H54 (cell line): ENCODE results near the gene CDH23.

Source experiments
- DNase-seq: peaks from one replicate; pipeline ENCODE4 v3.0.0; 2011; ENCODE audit warnings: low spot score, mixed read lengths; ENCODE audit not compliant: insufficient read length
- FAIRE-seq: peaks from 3 replicates; lab custom pipeline; 2011; peaks lifted over from hg19 to GRCh38; lab: Jason Lieb, UNC
- POLR2A ChIP-seq: IDR thresholded peaks from 2 replicates; pipeline ENCODE4 v1.6.1; 2011; ENCODE audit warnings: low read depth, mild to moderate bottlenecking, low read length

The CDH23 gene

DNA sequence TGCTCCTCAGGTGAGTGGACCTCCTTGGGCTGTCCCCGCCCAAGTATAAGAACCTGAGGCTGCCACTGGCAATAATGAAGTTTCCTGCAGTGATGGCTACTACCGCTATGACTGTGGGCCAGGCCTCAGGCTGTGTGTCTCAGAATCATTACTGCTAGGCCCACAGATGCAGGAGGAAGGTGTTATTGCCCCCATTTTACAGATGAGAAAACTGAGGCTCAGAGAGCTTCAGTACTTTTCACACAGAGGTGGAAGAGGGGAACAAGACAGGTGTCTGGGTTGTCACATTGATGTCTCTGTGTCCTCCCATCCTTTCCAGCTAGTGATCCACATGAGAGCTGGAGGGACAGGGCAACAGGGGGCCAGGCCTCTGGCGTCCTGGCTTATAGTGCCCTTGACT, 155.2 kb downstream of the CDH23 start:
- no peak for FAIRE-seq
- no peak for TF ChIP-seq POLR2A
- no peak for DNase-seq

GRCh38 chr10:71553432-71553831, 156.7 kb downstream of the CDH23 start:
- TF ChIP-seq POLR2A: no peak
- no peak for FAIRE-seq
- DNase-seq: no peak

DNA sequence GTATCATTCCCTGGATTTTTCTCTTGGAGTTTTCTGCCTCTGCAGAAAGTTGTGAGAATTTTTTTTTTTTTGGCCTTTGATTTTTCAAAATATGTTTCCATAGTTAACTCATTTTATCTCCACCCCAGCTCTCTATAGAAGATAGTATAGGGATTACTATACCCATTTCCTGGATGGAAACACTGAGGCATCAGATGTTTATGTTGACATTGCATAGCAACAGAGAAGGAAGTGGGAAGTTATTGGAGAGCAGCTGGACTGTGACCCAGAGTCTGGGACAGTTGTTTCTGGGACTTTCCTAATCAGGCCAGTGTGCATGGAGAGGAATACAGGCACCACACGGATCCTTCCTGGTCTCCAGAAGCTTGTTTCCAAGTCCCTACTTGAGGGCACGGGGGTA, 158.0 kb downstream of the CDH23 start:
- no peak for TF ChIP-seq POLR2A
- FAIRE-seq (no peak), DNase-seq (no peak)

GRCh38 chr10:71555087-71555723, 158.5 kb downstream of the CDH23 start:
- no peak for TF ChIP-seq POLR2A
- FAIRE-seq: no peak
- no peak for DNase-seq

DNA sequence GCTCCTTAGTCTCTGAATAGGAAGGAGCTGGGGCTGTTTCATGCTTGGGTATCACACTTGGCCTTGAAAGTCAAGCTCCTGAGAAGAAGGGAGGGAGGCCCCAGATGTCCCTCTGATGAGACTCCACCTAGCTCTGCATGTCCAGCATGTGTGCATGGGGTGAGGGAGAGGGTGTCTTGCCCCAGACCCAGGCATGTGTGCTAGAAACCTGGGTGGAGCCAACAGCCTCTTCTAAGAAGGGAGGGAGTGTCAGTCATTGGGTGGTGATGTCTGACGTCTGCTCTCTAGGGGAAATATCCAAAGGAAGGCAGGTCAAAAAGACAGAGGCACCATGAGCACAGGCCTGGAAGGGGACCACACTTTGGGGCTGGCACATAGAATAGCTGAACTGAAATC, 159.0 kb downstream of the CDH23 start:
- FAIRE-seq: no peak
- DNase-seq: no peak
- TF ChIP-seq POLR2A: no peak

GRCh38 chr10:71558991-71559390, 162.3 kb downstream of the CDH23 start:
- DNase-seq: no peak
- FAIRE-seq: no peak
- no peak for TF ChIP-seq POLR2A

DNA sequence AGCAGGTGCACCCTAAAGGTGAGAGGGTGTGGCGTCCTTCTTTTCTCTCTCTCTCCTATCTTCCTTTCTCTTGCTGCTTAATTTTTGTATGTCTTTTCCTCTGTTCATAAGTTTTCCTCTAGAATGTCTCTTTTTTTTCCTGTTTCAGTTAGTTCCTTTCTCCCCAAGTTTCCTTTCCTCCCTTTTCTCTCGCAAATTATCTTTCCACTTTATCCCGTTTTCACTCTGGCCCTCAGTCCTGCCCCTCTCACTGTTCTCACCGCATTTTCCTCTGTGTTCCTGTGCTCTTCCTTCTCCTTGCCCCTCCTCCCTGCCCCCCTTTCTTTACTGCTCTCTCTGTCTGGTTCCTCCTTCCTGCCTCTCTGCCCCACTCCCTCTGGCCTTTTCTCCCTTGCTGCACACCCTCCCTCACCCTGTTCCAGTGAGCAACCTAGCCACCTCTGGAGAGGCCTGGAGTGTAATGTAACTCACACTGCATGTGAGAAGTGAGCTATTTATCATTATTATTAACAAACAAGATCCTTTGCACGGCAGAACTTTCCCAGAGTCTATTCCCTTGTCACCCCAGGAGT, 164.4 kb downstream of the CDH23 start:
- no peak for DNase-seq
- FAIRE-seq: no peak
- no peak for TF ChIP-seq POLR2A

DNA sequence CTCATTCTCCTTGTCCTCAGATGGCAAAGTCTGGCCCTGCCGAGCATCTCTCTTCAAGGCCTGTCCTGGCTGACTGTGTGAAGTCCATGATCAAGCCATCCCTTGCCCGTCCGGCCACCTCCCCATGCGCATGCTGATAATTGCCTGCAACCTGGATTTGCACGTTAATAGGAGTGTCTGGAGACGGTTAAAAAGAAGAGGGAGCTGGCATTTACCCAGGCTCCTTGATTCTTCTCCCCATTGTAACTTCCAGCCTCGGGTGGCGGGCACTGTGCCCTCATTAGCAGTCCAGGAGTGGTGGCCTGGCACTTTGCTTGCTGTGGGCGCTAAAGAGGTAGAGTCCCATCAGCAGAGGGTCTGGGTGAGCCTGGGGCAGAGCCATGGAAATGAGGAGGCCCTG, 165.5 kb downstream of the CDH23 start:
- FAIRE-seq: no peak
- TF ChIP-seq POLR2A: no peak
- no peak for DNase-seq

- DNase-seq (no peak), FAIRE-seq (no peak)
- TF ChIP-seq POLR2A: no peak
Observed at GRCh38 chr10:71562904-71563303, 166.2 kb downstream of the CDH23 start.

GRCh38 chr10:71564194-71564820, 167.6 kb downstream of the CDH23 start:
- no peak for TF ChIP-seq POLR2A
- FAIRE-seq (no peak), DNase-seq (no peak)

DNA sequence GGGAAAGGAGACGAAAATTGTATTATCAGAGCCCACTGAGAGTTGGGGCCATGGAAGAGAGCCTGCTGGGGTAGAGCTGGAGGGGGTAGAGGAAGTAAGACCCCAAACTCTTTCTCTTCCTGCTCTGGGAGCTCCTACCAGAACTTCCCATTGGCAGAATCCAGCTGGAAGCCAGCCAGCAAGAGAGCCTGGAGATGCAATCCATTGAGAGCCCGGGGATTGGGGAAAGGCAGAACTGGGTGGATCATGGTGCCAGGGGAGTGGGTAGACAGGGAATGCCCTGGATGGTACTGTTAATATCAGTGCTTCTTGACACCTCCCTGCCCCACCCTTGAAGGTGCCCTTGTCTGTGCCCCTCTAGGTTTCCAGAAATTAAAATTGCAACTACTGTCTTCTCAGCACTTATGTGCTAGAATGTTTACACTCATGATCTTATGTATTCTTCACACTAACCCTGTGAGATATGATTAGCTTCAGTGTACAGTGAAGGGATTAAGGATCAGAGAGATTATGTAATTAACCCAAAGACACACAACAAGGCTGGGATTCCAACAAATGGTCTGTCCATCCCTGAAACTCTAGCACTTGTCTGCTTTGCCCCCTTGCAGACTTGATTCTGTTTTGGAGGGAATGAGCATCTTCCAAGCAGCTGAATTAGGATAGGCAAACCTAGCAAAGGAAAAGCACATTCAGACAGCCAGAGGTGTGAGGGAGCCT, 168.7 kb downstream of the CDH23 start:
- FAIRE-seq: no peak
- TF ChIP-seq POLR2A: no peak

GRCh38 chr10:71567006-71567405, 170.3 kb downstream of the CDH23 start:
- FAIRE-seq (no peak), DNase-seq (no peak)
- TF ChIP-seq POLR2A: no peak

More for the DNA sequence above, 168.7 kb downstream of the CDH23 start:
- no peak for DNase-seq

DNA sequence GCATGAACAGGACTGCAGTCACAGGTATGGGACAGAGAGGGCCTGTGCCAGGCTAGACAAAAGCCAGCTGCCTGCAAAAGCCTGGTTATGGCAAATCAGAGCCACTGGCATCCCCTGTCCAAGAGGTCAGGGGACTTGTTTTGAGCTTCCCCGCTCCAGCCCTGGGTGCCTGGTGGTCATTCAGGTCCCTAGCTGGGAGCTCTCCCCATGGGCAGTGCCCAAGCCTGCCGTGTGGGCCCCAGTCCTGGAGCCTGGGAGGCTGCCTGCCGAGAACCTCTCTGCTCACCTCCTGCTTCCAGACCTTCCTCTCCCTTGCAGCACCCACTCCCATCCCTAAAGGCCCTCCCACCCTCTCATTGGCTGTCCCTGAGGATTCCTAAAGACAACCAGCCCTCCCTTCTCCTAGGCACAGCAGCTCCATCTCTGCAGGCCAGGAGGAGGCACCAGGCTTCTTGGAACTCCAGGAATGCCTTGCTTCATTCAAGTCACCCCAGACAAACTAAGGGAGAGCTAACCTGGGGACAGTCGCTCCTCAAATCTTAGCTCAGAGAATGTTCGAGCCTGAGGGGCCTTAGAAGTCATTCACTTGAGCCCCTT, 172.3 kb downstream of the CDH23 start:
- no peak for FAIRE-seq
- TF ChIP-seq POLR2A: no peak

More for the DNA sequence above, 172.3 kb downstream of the CDH23 start:
- DNase-seq: no peak
